H1 (cell line): ENCODE data around the gene TTLL5. TPM values are rescaled to one million over a fixed set of nuclear protein-coding genes. Genes with fewer than 3 reads are reported as not detected.

Source experiments
- CTCF ChIA-PET: fragments of 300-600 bp; sonication (Branson Sonifier 250); formaldehyde crosslinking; loops from one replicate; lab custom pipeline; 2021; ENCODE audit not compliant: partially characterized antibody; lab: Charles Lee
- POLR2A ChIA-PET: fragments of 300-600 bp; sonication (Branson Sonifier 250); formaldehyde crosslinking; loops from one replicate; lab custom pipeline; 2021; ENCODE audit warnings: inconsistent platforms; ENCODE audit not compliant: partially characterized antibody; lab: Charles Lee
- DNase-seq, 2 experiments: peaks; one replicate each; pipeline versions ENCODE4 v3.0.0 to v3.0.0-alpha.2; 2010 to 2022; ENCODE audit warnings: low spot score in 2 of 2, low read depth in 1 of 2, mixed read lengths in 1 of 2
- FAIRE-seq: peaks from 2 replicates; lab custom pipeline; 2011; peaks lifted over from hg19 to GRCh38; lab: Jason Lieb, UNC
- H2AFZ ChIP-seq: 2 replicates; pipeline ENCODE4 v1.8.1; 2012; ENCODE audit warnings: low read length, inconsistent platforms
- H2AK5ac ChIP-seq: 2 replicates; pipeline ENCODE4 v1.6.1; 2013; ENCODE audit warnings: low read depth, low read length
- H2BK120ac ChIP-seq: replicated peaks from 2 replicates; pipeline ENCODE3; 2013; ENCODE audit warnings: low read depth, low read length, inconsistent platforms
- H2BK12ac ChIP-seq: 2 replicates; pipeline ENCODE4 v1.6.1; 2013; ENCODE audit warnings: low read depth, low read length
- H2BK15ac ChIP-seq: 2 replicates; pipeline ENCODE4 v1.6.1; 2013; ENCODE audit warnings: low read length
- H2BK20ac ChIP-seq: 2 replicates; pipeline ENCODE4 v1.6.1; 2013; ENCODE audit warnings: low read length
- H2BK5ac ChIP-seq: 2 replicates; pipeline ENCODE4 v1.6.1; 2013; ENCODE audit warnings: low read depth, low read length
- H3K14ac ChIP-seq: 2 replicates; pipeline ENCODE4 v1.6.1; 2013; ENCODE audit warnings: inconsistent platforms; ENCODE audit not compliant: insufficient read length
- H3K18ac ChIP-seq: 2 replicates; pipeline ENCODE4 v1.6.1; 2013; ENCODE audit warnings: low read length; ENCODE audit errors: extremely low read depth
- H3K23ac ChIP-seq: 2 replicates; pipeline ENCODE4 v1.6.1; 2013; ENCODE audit warnings: inconsistent platforms; ENCODE audit not compliant: insufficient read length
- H3K23me2 ChIP-seq: 2 replicates; pipeline ENCODE4 v1.6.1; 2013; ENCODE audit warnings: low read depth, low read length
- H3K27ac ChIP-seq: 2 replicates; pipeline ENCODE4 v1.6.1; 2011; ENCODE audit warnings: low read depth, low read length, inconsistent platforms
- H3K27me3 ChIP-seq, 4 experiments: replicated peaks in 1 of 4; 1 replicate in 1 of 4; 2 replicates in 3 of 4; pipeline versions ENCODE4 v1.6.1 to v1.8.1; 2011 to 2013; ENCODE audit warnings: low read length in 3 of 4, mild to moderate bottlenecking in 3 of 4, inconsistent platforms in 2 of 4, mixed read lengths in 2 of 4, moderate library complexity in 1 of 4; ENCODE audit not compliant: control insufficient read depth in 3 of 4, insufficient read depth in 3 of 4; ENCODE audit errors: extremely low read depth in 1 of 4
- H3K36me3 ChIP-seq, 4 experiments: 2 replicates each; pipeline versions ENCODE4 v1.6.1 to v1.8.1; 2011 to 2013; ENCODE audit warnings: mild to moderate bottlenecking in 4 of 4, low read length in 3 of 4, moderate library complexity in 2 of 4, control low read depth in 1 of 4, inconsistent platforms in 1 of 4; ENCODE audit not compliant: insufficient read depth in 4 of 4, control insufficient read depth in 2 of 4
- H3K4ac ChIP-seq: replicated peaks from 2 replicates; pipeline ENCODE3; 2013; ENCODE audit warnings: low read length, low read depth, mixed read lengths, inconsistent platforms; ENCODE audit not compliant: insufficient read length
- H3K4me1 ChIP-seq, 4 experiments: replicated peaks in 1 of 4; 1 replicate in 1 of 4; 2 replicates in 3 of 4; pipeline versions ENCODE4 v1.6.1 to v1.8.1; 2011 to 2013; ENCODE audit warnings: low read length in 3 of 4, inconsistent platforms in 2 of 4, mixed read lengths in 1 of 4; ENCODE audit not compliant: insufficient read depth in 4 of 4, control insufficient read depth in 3 of 4
- H3K4me2 ChIP-seq, 2 experiments: 2 replicates each; pipeline versions ENCODE4 v1.6.1 to v1.8.1; 2011 to 2013; ENCODE audit warnings: low read depth in 2 of 2, low read length in 2 of 2, control low read depth in 1 of 2, inconsistent platforms in 1 of 2, mild to moderate bottlenecking in 1 of 2; ENCODE audit not compliant: insufficient read depth in 1 of 2
- H3K4me3 ChIP-seq, 4 experiments: fragments of 200-600, 300-600 bp in 1 of 4; sonication (generic), shearing (Covaris generic), sonication (Bioruptor Twin) in 1 of 4; 2 replicates each; pipeline versions ENCODE4 v1.5.1 to v1.8.1; 2011 to 2016; ENCODE audit warnings: low read length in 4 of 4, low read depth in 3 of 4, control low read depth in 2 of 4, inconsistent platforms in 2 of 4, mild to moderate bottlenecking in 2 of 4, mixed read lengths in 1 of 4, moderate library complexity in 1 of 4; ENCODE audit not compliant: insufficient read depth in 2 of 4; ENCODE audit errors: extremely low read depth in 1 of 4
- H3K56ac ChIP-seq: replicated peaks from 2 replicates; pipeline ENCODE3; 2013; ENCODE audit warnings: low read depth, mild to moderate bottlenecking, mixed read lengths, low read length, inconsistent platforms; ENCODE audit not compliant: insufficient read length
- H3K79me1 ChIP-seq: 2 replicates; pipeline ENCODE4 v1.6.1; 2013; ENCODE audit warnings: low read depth, low read length, control low read depth
- H3K79me2 ChIP-seq, 2 experiments: 2 replicates each; pipeline versions ENCODE4 v1.6.1 to v1.8.1; 2012 to 2013; ENCODE audit warnings: low read length in 2 of 2, mild to moderate bottlenecking in 2 of 2, inconsistent platforms in 1 of 2; ENCODE audit not compliant: insufficient read depth in 2 of 2, control insufficient read depth in 1 of 2
- H3K9ac ChIP-seq, 4 experiments: replicated peaks in 1 of 4; 1 replicate in 1 of 4; 2 replicates in 3 of 4; pipeline versions ENCODE4 v1.6.1 to v1.8.1; 2011 to 2013; ENCODE audit warnings: low read depth in 3 of 4, low read length in 3 of 4, control low read depth in 2 of 4, mild to moderate bottlenecking in 2 of 4, moderate library complexity in 2 of 4, inconsistent platforms in 1 of 4; ENCODE audit errors: extremely low read depth in 1 of 4
- H3K9me3 ChIP-seq, 2 experiments: 2 replicates each; pipeline versions ENCODE4 v1.6.1 to v1.8.1; 2012 to 2013; ENCODE audit warnings: mild to moderate bottlenecking in 2 of 2, moderate library complexity in 2 of 2, control low read depth in 1 of 2, inconsistent platforms in 1 of 2, low read depth in 1 of 2, low read length in 1 of 2, mixed read lengths in 1 of 2; ENCODE audit not compliant: insufficient read depth in 2 of 2
- H4K20me1 ChIP-seq, 2 experiments: replicated peaks in 1 of 2; 2 replicates each; pipeline versions ENCODE3 to v1.8.1; 2011 to 2013; ENCODE audit warnings: inconsistent platforms in 2 of 2, low read length in 2 of 2, mild to moderate bottlenecking in 1 of 2; ENCODE audit not compliant: insufficient read depth in 2 of 2, control insufficient read depth in 1 of 2
- H4K5ac ChIP-seq: 2 replicates; pipeline ENCODE4 v1.6.1; 2013; ENCODE audit warnings: low read length, low read depth, mixed read lengths, inconsistent platforms; ENCODE audit not compliant: insufficient read length
- H4K8ac ChIP-seq: 2 replicates; pipeline ENCODE4 v1.8.0; 2013; ENCODE audit warnings: mild to moderate bottlenecking, moderate library complexity, low read length, inconsistent platforms; ENCODE audit not compliant: insufficient read depth; ENCODE audit errors: extremely low read depth
- H4K91ac ChIP-seq: replicated peaks from 2 replicates; pipeline ENCODE3; 2013; ENCODE audit warnings: low read length, mixed read lengths, inconsistent platforms; ENCODE audit not compliant: insufficient read length
- CTCF ChIP-seq, 3 experiments: IDR thresholded peaks; 1 replicate in 2 of 3; 2 replicates in 1 of 3; pipeline versions ENCODE4 v1.5.1 to v1.6.1; 2011; ENCODE audit warnings: low read length in 3 of 3, mild to moderate bottlenecking in 3 of 3, inconsistent platforms in 2 of 3, low read depth in 1 of 3, moderate library complexity in 1 of 3; ENCODE audit not compliant: insufficient read depth in 1 of 3; ENCODE audit errors: control extremely low read depth in 1 of 3
- EZH2 ChIP-seq: fragments of 200-600 bp; sonication (generic); IDR thresholded peaks from 2 replicates; pipeline ENCODE4 v1.7.1; 2012; ENCODE audit warnings: low read depth, mild to moderate bottlenecking, moderate library complexity, low read length, inconsistent platforms; ENCODE audit not compliant: severe bottlenecking
- HDAC6 ChIP-seq: IDR thresholded peaks from one replicate; pipeline ENCODE4 v1.7.1; 2012; ENCODE audit warnings: low read depth, mild to moderate bottlenecking, inconsistent platforms, low read length, moderate library complexity
- POLR2A ChIP-seq, 2 experiments: IDR thresholded peaks; 1 replicate in 1 of 2; 2 replicates in 1 of 2; pipeline ENCODE4 v1.6.1; 2011; ENCODE audit warnings: low read depth in 2 of 2, low read length in 2 of 2, mild to moderate bottlenecking in 2 of 2; ENCODE audit errors: control extremely low read depth in 1 of 2
- SIN3A ChIP-seq, 2 experiments: IDR thresholded peaks in 1 of 2; conservative IDR thresholded peaks in 1 of 2; 2 replicates each; pipeline ENCODE4 v1.6.1; 2011 to 2012; ENCODE audit warnings: low read length in 2 of 2, improper control_type of control experiment in 1 of 2, low read depth in 1 of 2, mild to moderate bottlenecking in 1 of 2
- SIX5 ChIP-seq: IDR thresholded peaks from 2 replicates; pipeline ENCODE4 v1.6.1; 2011; ENCODE audit warnings: mild to moderate bottlenecking, low read depth, low read length
- SP4 ChIP-seq: IDR thresholded peaks from 2 replicates; pipeline ENCODE4 v1.6.1; 2012; ENCODE audit warnings: low read length, inconsistent platforms
- USF2 ChIP-seq: IDR thresholded peaks from 2 replicates; pipeline ENCODE4 v1.6.1; 2011; ENCODE audit warnings: low read length, improper control_type of control experiment
- WGBS, 2 experiments: shearing (Covaris generic) in 1 of 2; methylation state at CpG; one replicate each; pipeline versions ENCODE4 v1.1.6 to v1.1.7; 2013 to 2015; ENCODE audit warnings: low lambda C conversion rate in 2 of 2, mixed read lengths in 2 of 2, inconsistent platforms in 1 of 2, low coverage in 1 of 2, missing lambda C conversion rate in 1 of 2; ENCODE audit not compliant: insufficient replicate concordance in 2 of 2, insufficient coverage in 1 of 2, insufficient read length in 1 of 2; ENCODE audit errors: extremely low coverage in 1 of 2, missing lambda C conversion rate in 1 of 2; 5-methylcytosine and 5-hydroxymethylcytosine counted together
- polyA plus RNA-seq, 7 experiments: library from polyadenylated mRNA; depleted of rRNA in 3 of 7; stranded (reverse) in 5 of 7; unstranded in 2 of 7; fragments of >200 nt in 5 of 7; fragments of 200-250 nt in 2 of 7; gene quantifications; 1 replicate in 5 of 7; 2 replicates in 1 of 7; 4 replicates in 1 of 7; pipeline versions ENCODE4 v1.2.1 to v1.2.3, GENCODE V29; 2011 to 2013; ENCODE audit warnings: missing spikeins in 2 of 7, mixed read lengths in 2 of 7
- total RNA-seq: library from RNA; stranded (reverse); fragmentation: NEBNext Ultra II Directional; extraction: Animal tissue kit (Norgen Biotek cat#: 25700); gene quantifications from 2 replicates; pipeline ENCODE4 v1.2.1, GENCODE V29; 2021
- TF ChIP-seq, protein P1 (sequence below): IDR thresholded peaks from 2 replicates; pipeline ENCODE4 v1.6.1; 2012; ENCODE audit warnings: inconsistent platforms

Gene TTLL5
- total and polyA plus RNA-seq, 2 of the 8 experiments (the other 6 are each of a cell fraction or from before 2014, with no cell fraction given): 16.1 to 45.9 TPM

GRCh38 chr14:75837151-75837787 lies 176.2 kb downstream of the TTLL5 start:
- H3K4ac ChIP-seq: no peak overlapping the region
- no peaks in the 10 kb centered on the region for H3K27me3 ChIP-seq
- H2BK5ac ChIP-seq: no peak overlapping the region
- no peak overlapping the region for H3K23ac ChIP-seq
- no peak overlapping the region for H2AK5ac ChIP-seq
- H2BK15ac ChIP-seq: no peak overlapping the region
- no peak overlapping the region for H2BK120ac ChIP-seq
- H2AFZ ChIP-seq: no peak overlapping the region
- H4K8ac ChIP-seq: no peak overlapping the region
- no peak overlapping the region for H3K56ac ChIP-seq
- no peak overlapping the region for H2BK12ac ChIP-seq
- no peak overlapping the region for H3K18ac ChIP-seq
- DNase-seq (no peak), FAIRE-seq (no peak)
- H3K14ac ChIP-seq: no peak overlapping the region
- 81% methylated on average over 3 of the region's 3 CpGs; no CpG with 5 or more reads in 1 of the 2 experiments for WGBS, 2 experiments
- H4K20me1 ChIP-seq: no peaks in the 10 kb centered on the region
- H3K79me1 ChIP-seq: no peaks in the 10 kb centered on the region
- ChIA-PET POLR2A (no interaction called here), CTCF (no interaction called here)
- H4K5ac ChIP-seq: no peak overlapping the region
- peaks cover 0 to 4% (median 0%) of the 10 kb centered on the region in 4 experiments; a peak in 1 of 7 replicates for H3K4me1 ChIP-seq
- H3K9me3 ChIP-seq: no peaks in the 10 kb centered on the region
- no peak overlapping the region for H3K27ac ChIP-seq
- H3K4me3 ChIP-seq: no peak overlapping the region
- no peak overlapping the region for H2BK20ac ChIP-seq
- no peak overlapping the region for H3K9ac ChIP-seq
- H3K79me2 ChIP-seq: no peaks in the 10 kb centered on the region
- no peak overlapping the region for H4K91ac ChIP-seq
- no peak overlapping the region for H3K4me2 ChIP-seq
- no peaks in the 10 kb centered on the region for H3K23me2 ChIP-seq
- H3K36me3 ChIP-seq: peaks cover 0 to 2% (median 0%) of the 10 kb centered on the region in 4 experiments; a peak in 2 of 8 replicates
- no peak for TF ChIP-seq SIN3A (conservative IDR thresholded peaks at IDR 0.05 in 1 of 2, IDR thresholded peaks at IDR 0.05 in 1 of 2; ENCODE audit: low read depth in 1 of 2, low read length in 2 of 2)
- TF ChIP-seq HDAC6: no peak
- no peak for TF ChIP-seq USF2
- TF ChIP-seq SP4: no peak
- no peak for TF ChIP-seq EZH2
- TF ChIP-seq CTCF (IDR thresholded peaks at IDR 0.05; ENCODE audit: control extremely low read depth in 1 of 3, insufficient read depth in 1 of 3, low read depth in 1 of 3, low read length in 3 of 3): no peak
- TF ChIP-seq SIX5: no peak
- TF ChIP-seq, protein P1, sequence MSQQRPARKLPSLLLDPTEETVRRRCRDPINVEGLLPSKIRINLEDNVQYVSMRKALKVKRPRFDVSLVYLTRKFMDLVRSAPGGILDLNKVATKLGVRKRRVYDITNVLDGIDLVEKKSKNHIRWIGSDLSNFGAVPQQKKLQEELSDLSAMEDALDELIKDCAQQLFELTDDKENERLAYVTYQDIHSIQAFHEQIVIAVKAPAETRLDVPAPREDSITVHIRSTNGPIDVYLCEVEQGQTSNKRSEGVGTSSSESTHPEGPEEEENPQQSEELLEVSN: no peak
- no peak for TF ChIP-seq POLR2A (IDR thresholded peaks at IDR 0.05; ENCODE audit: control extremely low read depth in 1 of 2, low read depth in 2 of 2, low read length in 2 of 2)
